ENCODE measurements around the gene TTPAL.

Gene TTPAL

GRCh38 chr20:44429419-44430269 is 46.0 kb upstream of the TTPAL start:
- POLR2A ChIA-PET, result no interaction called here
- no peak for DNase-seq
- H3K4me1 ChIP-seq (ENCODE audit: control extremely low read depth in 1 of 4, control insufficient read depth in 4 of 4, insufficient read depth in 4 of 4, low read length in 3 of 4), result no peaks in the 10 kb centered on the region
- H3K4me3 ChIP-seq (ENCODE audit: control insufficient read depth in 1 of 7, extremely low read depth in 1 of 7, insufficient read depth in 4 of 7, low read depth in 2 of 7, low read length in 6 of 7), result no peak overlapping the region
- no peak overlapping the region for H3K27ac ChIP-seq (ENCODE audit: insufficient read depth in 1 of 2, low read depth in 1 of 2, low read length in 2 of 2, poor library complexity in 1 of 2, severe bottlenecking in 2 of 2)
- no peaks in the 10 kb centered on the region for H3K9me3 ChIP-seq (ENCODE audit: control extremely low read depth in 1 of 5, control insufficient read depth in 4 of 5, insufficient read depth in 2 of 5, low read depth in 1 of 5, low read length in 4 of 5)
- H3K27me3 ChIP-seq (replicated peaks in 2 of 5; ENCODE audit: control insufficient read depth in 4 of 5, insufficient read depth in 5 of 5, low read length in 4 of 5), result peaks cover 0 to 31% (median 14%) of the 10 kb centered on the region in 5 experiments
- no peaks in the 10 kb centered on the region for H3K36me3 ChIP-seq (ENCODE audit: control insufficient read depth in 4 of 4, insufficient read depth in 4 of 4, low read length in 3 of 4)
- WGBS (ENCODE audit: insufficient coverage), result 96% methylated on average over 13 of the region's 17 CpGs
- CTCF ChIA-PET, result no interaction called here

DNA sequence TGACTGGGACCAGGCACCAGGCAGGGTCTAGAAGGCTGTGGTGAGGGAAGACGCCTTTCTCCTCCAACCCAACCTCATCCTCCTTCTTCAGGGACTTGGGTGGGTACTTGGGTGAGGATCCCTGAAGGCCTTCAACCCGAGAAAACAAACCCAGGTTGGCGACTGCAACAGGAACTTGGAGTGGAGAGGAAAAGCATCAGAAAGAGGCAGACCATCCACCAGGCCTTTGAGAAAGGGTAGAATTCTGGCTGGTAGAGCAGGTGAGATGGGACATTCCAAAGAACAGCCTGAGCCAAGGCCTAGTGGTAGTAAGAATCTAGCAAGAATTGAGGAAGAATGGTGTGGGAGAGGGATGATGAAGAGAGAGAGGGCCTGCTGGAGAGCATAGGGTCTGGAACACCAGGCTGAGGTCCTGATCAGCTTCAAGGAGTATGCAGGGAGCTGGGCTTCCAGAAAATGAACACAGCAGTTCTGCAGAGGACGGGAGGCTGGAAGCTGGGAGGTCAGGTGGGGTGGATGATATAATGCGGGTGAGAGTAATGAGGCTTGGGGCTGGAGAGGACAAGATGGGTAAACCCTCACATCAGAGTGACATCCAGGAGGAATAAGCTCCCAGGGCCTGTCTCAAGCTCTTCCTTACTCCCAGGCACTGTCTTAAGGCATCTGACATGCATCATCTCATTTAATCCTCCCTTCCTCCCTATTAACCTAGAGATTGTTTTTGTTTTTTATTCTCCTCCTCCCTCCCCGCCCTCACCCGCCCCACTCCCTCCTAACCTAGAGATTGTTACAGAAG is 45.2 kb upstream of the TTPAL start:
- Histone ChIP-seq H3K36me3 (ENCODE audit: control insufficient read depth in 4 of 4, insufficient read depth in 4 of 4, low read length in 3 of 4) (no peaks in the 10 kb centered on the region), H3K27me3 (replicated peaks in 2 of 5; ENCODE audit: control insufficient read depth in 4 of 5, insufficient read depth in 5 of 5, low read length in 4 of 5) (peaks cover 0 to 24% (median 14%) of the 10 kb centered on the region in 5 experiments), H3K9me3 (ENCODE audit: control extremely low read depth in 1 of 5, control insufficient read depth in 4 of 5, insufficient read depth in 2 of 5, low read depth in 1 of 5, low read length in 4 of 5) (no peaks in the 10 kb centered on the region), H3K4me1 (ENCODE audit: control extremely low read depth in 1 of 4, control insufficient read depth in 4 of 4, insufficient read depth in 4 of 4, low read length in 3 of 4) (no peaks in the 10 kb centered on the region), H3K4me3 (ENCODE audit: control insufficient read depth in 1 of 7, extremely low read depth in 1 of 7, insufficient read depth in 4 of 7, low read depth in 2 of 7, low read length in 6 of 7) (no peak overlapping the region), H3K27ac (ENCODE audit: insufficient read depth in 1 of 2, low read depth in 1 of 2, low read length in 2 of 2, poor library complexity in 1 of 2, severe bottlenecking in 2 of 2) (no peak overlapping the region)
- no peak for DNase-seq
- WGBS (ENCODE audit: insufficient coverage), result 97% methylated on average over 5 of the region's 7 CpGs
- CTCF ChIA-PET, result no interaction called here
- POLR2A ChIA-PET, result no interaction called here

DNA sequence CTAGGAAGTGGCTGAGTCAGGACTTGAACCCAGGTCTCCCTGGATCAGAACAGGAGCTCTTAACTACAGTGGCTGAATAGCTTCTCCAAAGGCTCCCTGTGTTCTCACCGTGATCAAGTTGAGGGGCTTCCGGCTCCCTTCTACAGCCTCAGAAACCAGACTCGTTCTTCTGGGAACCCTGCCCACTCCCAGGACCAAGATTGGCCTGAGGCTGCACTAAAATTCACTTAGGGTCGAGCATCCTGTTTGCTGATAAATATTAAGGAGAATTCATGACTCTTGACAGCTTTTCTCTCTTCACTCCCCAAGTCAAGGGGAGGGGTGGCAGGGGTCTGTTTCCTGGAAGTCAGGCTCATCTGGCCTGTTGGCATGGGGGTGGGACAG is 44.6 kb upstream of the TTPAL start:
- POLR2A ChIA-PET, result no interaction called here
- WGBS (ENCODE audit: insufficient coverage), result 82% methylated on average over 3 of the region's 4 CpGs
- H3K4me3 ChIP-seq (ENCODE audit: control insufficient read depth in 1 of 7, extremely low read depth in 1 of 7, insufficient read depth in 4 of 7, low read depth in 2 of 7, low read length in 6 of 7), result no peak overlapping the region
- peaks cover 0 to 20% (median 10%) of the 10 kb centered on the region in 5 experiments for H3K27me3 ChIP-seq (replicated peaks in 2 of 5; ENCODE audit: control insufficient read depth in 4 of 5, insufficient read depth in 5 of 5, low read length in 4 of 5)
- no peak overlapping the region for H3K27ac ChIP-seq (ENCODE audit: insufficient read depth in 1 of 2, low read depth in 1 of 2, low read length in 2 of 2, poor library complexity in 1 of 2, severe bottlenecking in 2 of 2)
- no peaks in the 10 kb centered on the region for H3K9me3 ChIP-seq (ENCODE audit: control extremely low read depth in 1 of 5, control insufficient read depth in 4 of 5, insufficient read depth in 2 of 5, low read depth in 1 of 5, low read length in 4 of 5)
- no peaks in the 10 kb centered on the region for H3K4me1 ChIP-seq (ENCODE audit: control extremely low read depth in 1 of 4, control insufficient read depth in 4 of 4, insufficient read depth in 4 of 4, low read length in 3 of 4)
- H3K36me3 ChIP-seq (ENCODE audit: control insufficient read depth in 4 of 4, insufficient read depth in 4 of 4, low read length in 3 of 4), result no peaks in the 10 kb centered on the region
- DNase-seq, result no peak
- CTCF ChIA-PET, result no interaction called here

GRCh38 chr20:44431502-44432234 is 44.0 kb upstream of the TTPAL start:
- no peak for DNase-seq
- 57% methylated on average over 5 of the region's 11 CpGs for WGBS (ENCODE audit: insufficient coverage)
- POLR2A ChIA-PET, result no interaction called here
- no peak overlapping the region for H3K4me3 ChIP-seq (ENCODE audit: control insufficient read depth in 1 of 7, extremely low read depth in 1 of 7, insufficient read depth in 4 of 7, low read depth in 2 of 7, low read length in 6 of 7)
- no peaks in the 10 kb centered on the region for H3K4me1 ChIP-seq (ENCODE audit: control extremely low read depth in 1 of 4, control insufficient read depth in 4 of 4, insufficient read depth in 4 of 4, low read length in 3 of 4)
- H3K36me3 ChIP-seq (ENCODE audit: control insufficient read depth in 4 of 4, insufficient read depth in 4 of 4, low read length in 3 of 4), result no peaks in the 10 kb centered on the region
- CTCF ChIA-PET, result no interaction called here
- no peaks in the 10 kb centered on the region for H3K9me3 ChIP-seq (ENCODE audit: control extremely low read depth in 1 of 5, control insufficient read depth in 4 of 5, insufficient read depth in 2 of 5, low read depth in 1 of 5, low read length in 4 of 5)
- H3K27me3 ChIP-seq (replicated peaks in 2 of 5; ENCODE audit: control insufficient read depth in 4 of 5, insufficient read depth in 5 of 5, low read length in 4 of 5), result peaks cover 0 to 19% (median 10%) of the 10 kb centered on the region in 5 experiments
- no peak overlapping the region for H3K27ac ChIP-seq (ENCODE audit: insufficient read depth in 1 of 2, low read depth in 1 of 2, low read length in 2 of 2, poor library complexity in 1 of 2, severe bottlenecking in 2 of 2)

GRCh38 chr20:44432618-44433577 is 42.8 kb upstream of the TTPAL start:
- H3K4me1 ChIP-seq (ENCODE audit: control extremely low read depth in 1 of 4, control insufficient read depth in 4 of 4, insufficient read depth in 4 of 4, low read length in 3 of 4), result no peaks in the 10 kb centered on the region
- H3K27ac ChIP-seq (ENCODE audit: insufficient read depth in 1 of 2, low read depth in 1 of 2, low read length in 2 of 2, poor library complexity in 1 of 2, severe bottlenecking in 2 of 2), result no peak overlapping the region
- ChIA-PET CTCF (interaction anchor here (0.7 kb wide), 1 partner anchor 351 kb away, joined by 3 read pairs; no protein-coding TSS in a partner anchor), POLR2A (no interaction called here)
- peaks cover 0 to 19% (median 10%) of the 10 kb centered on the region in 5 experiments for H3K27me3 ChIP-seq (replicated peaks in 2 of 5; ENCODE audit: control insufficient read depth in 4 of 5, insufficient read depth in 5 of 5, low read length in 4 of 5)
- no peak overlapping the region for H3K4me3 ChIP-seq (ENCODE audit: control insufficient read depth in 1 of 7, extremely low read depth in 1 of 7, insufficient read depth in 4 of 7, low read depth in 2 of 7, low read length in 6 of 7)
- no peak for DNase-seq
- H3K9me3 ChIP-seq (ENCODE audit: control extremely low read depth in 1 of 5, control insufficient read depth in 4 of 5, insufficient read depth in 2 of 5, low read depth in 1 of 5, low read length in 4 of 5), result no peaks in the 10 kb centered on the region
- no peaks in the 10 kb centered on the region for H3K36me3 ChIP-seq (ENCODE audit: control insufficient read depth in 4 of 4, insufficient read depth in 4 of 4, low read length in 3 of 4)
- WGBS (ENCODE audit: insufficient coverage), result 90% methylated on average over 2 of the region's 8 CpGs

DNA sequence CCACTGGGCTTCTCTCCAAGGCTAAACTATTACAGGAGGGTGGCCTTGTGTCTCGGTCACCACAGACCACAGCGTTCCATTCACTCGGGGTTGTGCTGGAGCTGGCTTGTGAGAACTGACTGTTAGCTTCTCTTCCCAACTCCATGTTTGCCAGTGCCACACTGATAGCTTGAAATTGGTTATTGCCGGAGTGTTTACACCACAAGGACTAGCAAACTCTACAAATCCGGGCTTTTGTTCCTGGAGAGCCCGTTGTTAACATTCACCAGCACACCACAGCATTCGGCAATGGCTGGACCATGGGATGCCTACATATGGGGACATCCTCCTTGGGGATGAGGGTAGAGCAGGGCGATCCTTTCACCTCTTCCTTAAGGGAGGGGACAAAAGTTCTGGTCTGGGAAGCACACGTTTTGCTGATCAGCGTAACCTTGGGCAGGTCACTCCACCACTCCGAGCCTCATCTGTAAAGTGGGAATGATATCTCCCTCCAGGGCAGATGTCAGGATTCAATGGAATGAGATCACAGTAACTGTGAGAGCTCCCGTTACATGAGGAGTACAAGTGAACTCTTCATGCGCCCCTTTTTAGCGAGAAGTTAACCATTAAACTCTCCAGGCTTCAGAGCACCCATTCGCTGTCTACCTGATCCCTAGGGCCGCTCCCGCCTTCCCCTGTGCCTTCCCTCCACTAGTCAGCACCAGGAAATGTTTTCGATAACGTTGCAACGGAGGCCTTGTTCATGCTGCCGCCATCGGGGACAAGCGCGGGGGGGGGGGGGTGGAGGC is 41.7 kb upstream of the TTPAL start:
- Histone ChIP-seq H3K4me1 (ENCODE audit: control extremely low read depth in 1 of 4, control insufficient read depth in 4 of 4, insufficient read depth in 4 of 4, low read length in 3 of 4) (no peaks in the 10 kb centered on the region), H3K9me3 (ENCODE audit: control extremely low read depth in 1 of 5, control insufficient read depth in 4 of 5, insufficient read depth in 2 of 5, low read depth in 1 of 5, low read length in 4 of 5) (no peaks in the 10 kb centered on the region), H3K36me3 (ENCODE audit: control insufficient read depth in 4 of 4, insufficient read depth in 4 of 4, low read length in 3 of 4) (no peaks in the 10 kb centered on the region), H3K4me3 (ENCODE audit: control insufficient read depth in 1 of 7, extremely low read depth in 1 of 7, insufficient read depth in 4 of 7, low read depth in 2 of 7, low read length in 6 of 7) (no peak overlapping the region), H3K27ac (ENCODE audit: insufficient read depth in 1 of 2, low read depth in 1 of 2, low read length in 2 of 2, poor library complexity in 1 of 2, severe bottlenecking in 2 of 2) (no peak overlapping the region), H3K27me3 (replicated peaks in 2 of 5; ENCODE audit: control insufficient read depth in 4 of 5, insufficient read depth in 5 of 5, low read length in 4 of 5) (peaks cover 0 to 19% (median 6%) of the 10 kb centered on the region in 5 experiments)
- 89% methylated on average over 19 of the region's 24 CpGs for WGBS (ENCODE audit: insufficient coverage)
- POLR2A ChIA-PET, result no interaction called here
- DNase-seq, result no peak
- CTCF ChIA-PET, result no interaction called here

Measured in common myeloid progenitor, CD34-positive (primary cell).